ENCODE results near the gene LRRC25.

The LRRC25 gene

GRCh38 chr19:18425515-18426415, 28.3 kb upstream of the LRRC25 start:
- Histone ChIP-seq H3K4me3 (peak overlapping the region; percentile 22; the same call in 1 of the 2 replicates), H3K27ac (peak overlapping the region; percentile 72), H3K9me3 (no peaks in the 10 kb centered on the region), H4K20me1 (peaks cover 75% of the 10 kb centered on the region), H3K27me3 (no peaks in the 10 kb centered on the region), H3K9ac (peak overlapping the region; percentile 70), H3K4me2 (peak overlapping the region; percentile 98), H3K4me1 (peaks cover 94% of the 10 kb centered on the region), H3K36me3 (peaks cover 16% of the 10 kb centered on the region; the same call in 1 of the 2 replicates)
- no peak for TF ChIP-seq Cebpa-rat (IDR thresholded peaks at IDR 0.05)

DNA sequence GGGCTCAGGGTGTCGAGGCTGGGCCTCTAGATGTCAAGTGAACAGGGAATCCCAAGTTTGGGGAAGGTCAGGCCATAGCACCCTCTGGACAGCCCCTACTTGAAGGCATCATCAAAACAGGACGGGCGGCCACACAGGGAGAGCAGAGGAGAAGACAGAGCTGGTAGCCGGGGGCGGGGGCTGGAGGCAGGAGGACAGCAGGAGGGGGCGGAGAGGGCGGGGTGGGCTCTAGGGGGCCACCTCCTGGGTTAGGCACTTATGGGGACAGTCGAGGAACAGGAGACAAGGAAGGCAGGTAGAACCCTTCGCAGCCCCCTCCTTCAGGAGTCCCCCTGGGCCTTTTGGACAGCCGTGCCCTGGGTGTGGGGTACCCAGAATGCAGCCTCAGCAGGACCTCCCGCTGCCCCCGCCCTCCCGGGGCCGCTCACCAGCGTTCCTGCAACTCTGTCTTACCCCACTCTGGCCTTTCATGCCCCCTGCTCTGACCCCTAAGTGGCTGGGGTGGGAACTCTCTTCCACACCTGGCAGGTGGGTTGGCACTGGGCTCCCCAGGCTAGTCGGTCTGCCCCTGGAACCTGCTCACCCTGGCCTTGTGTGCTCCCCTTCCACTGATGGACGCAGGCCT, 27.6 kb upstream of the LRRC25 start:
- no peaks in the 10 kb centered on the region for H3K9me3 ChIP-seq
- no peak for TF ChIP-seq Cebpa-rat (IDR thresholded peaks at IDR 0.05)
- H3K4me1 ChIP-seq = peaks cover 93% of the 10 kb centered on the region
- peak overlapping the region; percentile 70; the same call in 1 of the 2 replicates for H3K9ac ChIP-seq
- peaks cover 80% of the 10 kb centered on the region for H4K20me1 ChIP-seq
- no peak overlapping the region for H3K4me3 ChIP-seq
- peak overlapping the region; percentile 98 for H3K4me2 ChIP-seq
- H3K36me3 ChIP-seq = peaks cover 12% of the 10 kb centered on the region; the same call in 1 of the 2 replicates
- peak overlapping the region; percentile 72; the same call in 1 of the 2 replicates for H3K27ac ChIP-seq
- no peaks in the 10 kb centered on the region for H3K27me3 ChIP-seq

- no peak for TF ChIP-seq Cebpa-rat (IDR thresholded peaks at IDR 0.05)
- H3K9me3 ChIP-seq = no peaks in the 10 kb centered on the region
- peaks cover 12% of the 10 kb centered on the region; the same call in 1 of the 2 replicates for H3K36me3 ChIP-seq
- peak overlapping the region; percentile 62; the same call in 1 of the 2 replicates for H3K9ac ChIP-seq
- 0 out of 2 replicates have a peak overlapping the region, but pooled peaks have one; percentile 20 for H3K4me3 ChIP-seq
- H3K27ac ChIP-seq = peak overlapping the region; percentile 73
- peaks cover 88% of the 10 kb centered on the region for H3K4me1 ChIP-seq
- peak overlapping the region; percentile 98 for H3K4me2 ChIP-seq
- no peaks in the 10 kb centered on the region for H3K27me3 ChIP-seq
- peaks cover 80% of the 10 kb centered on the region for H4K20me1 ChIP-seq
Observed at GRCh38 chr19:18424122-18424889, 26.9 kb upstream of the LRRC25 start.

GRCh38 chr19:18423258-18424020, 26.0 kb upstream of the LRRC25 start:
- H3K4me1 ChIP-seq = peaks cover 90% of the 10 kb centered on the region
- peak overlapping the region; percentile 62 for H3K9ac ChIP-seq
- peaks cover 77% of the 10 kb centered on the region for H4K20me1 ChIP-seq
- H3K27ac ChIP-seq = peak overlapping the region; percentile 73
- TF ChIP-seq Cebpa-rat (IDR thresholded peaks at IDR 0.05) = no peak
- peak overlapping the region; percentile 98 for H3K4me2 ChIP-seq
- no peaks in the 10 kb centered on the region for H3K9me3 ChIP-seq
- H3K27me3 ChIP-seq = no peaks in the 10 kb centered on the region
- H3K4me3 ChIP-seq = 0 out of 2 replicates have a peak overlapping the region, but pooled peaks have one; percentile 20
- H3K36me3 ChIP-seq = peaks cover 12% of the 10 kb centered on the region; the same call in 1 of the 2 replicates

DNA sequence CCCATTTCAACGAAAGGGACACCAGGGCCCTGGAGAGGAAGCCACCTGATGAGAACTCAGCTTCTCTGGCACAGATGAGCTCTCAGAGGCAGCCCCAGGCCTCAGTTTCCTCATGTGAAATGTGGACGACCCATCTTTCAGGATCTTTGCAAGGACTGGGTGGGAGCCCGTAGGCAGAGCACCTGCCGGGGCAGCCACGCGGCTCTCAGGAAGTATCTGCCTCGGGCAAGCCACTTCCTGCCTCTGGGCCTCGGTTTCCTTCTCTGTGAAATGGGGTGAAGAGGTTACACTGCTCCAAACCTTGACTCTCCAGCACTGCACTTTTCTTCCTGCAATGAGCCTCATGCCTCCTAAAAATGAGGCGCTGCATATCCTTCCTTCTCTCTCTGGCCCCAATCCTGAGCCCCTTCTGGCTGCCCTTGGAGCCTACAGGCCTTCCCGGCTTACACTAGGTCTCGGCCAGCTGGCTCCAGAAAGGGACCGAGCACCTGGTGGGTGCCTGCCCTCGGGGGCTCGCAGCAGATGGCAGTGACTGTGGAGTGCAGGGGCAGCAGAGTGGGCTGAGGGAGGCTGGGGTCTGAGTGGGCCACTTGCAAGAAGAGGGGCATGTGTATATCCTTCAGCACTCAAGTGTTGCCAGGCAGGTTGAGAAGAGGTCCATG, 25.2 kb upstream of the LRRC25 start:
- no peaks in the 10 kb centered on the region for H3K9me3 ChIP-seq
- H4K20me1 ChIP-seq = peaks cover 72% of the 10 kb centered on the region
- H3K4me2 ChIP-seq = peak overlapping the region; percentile 98
- no peak for TF ChIP-seq Cebpa-rat (IDR thresholded peaks at IDR 0.05)
- peak overlapping the region; percentile 62; the same call in 1 of the 2 replicates for H3K9ac ChIP-seq
- no peak overlapping the region for H3K4me3 ChIP-seq
- H3K27me3 ChIP-seq = no peaks in the 10 kb centered on the region
- peaks cover 12% of the 10 kb centered on the region; the same call in 1 of the 2 replicates for H3K36me3 ChIP-seq
- peaks cover 90% of the 10 kb centered on the region for H3K4me1 ChIP-seq
- peak overlapping the region; percentile 73 for H3K27ac ChIP-seq

DNA sequence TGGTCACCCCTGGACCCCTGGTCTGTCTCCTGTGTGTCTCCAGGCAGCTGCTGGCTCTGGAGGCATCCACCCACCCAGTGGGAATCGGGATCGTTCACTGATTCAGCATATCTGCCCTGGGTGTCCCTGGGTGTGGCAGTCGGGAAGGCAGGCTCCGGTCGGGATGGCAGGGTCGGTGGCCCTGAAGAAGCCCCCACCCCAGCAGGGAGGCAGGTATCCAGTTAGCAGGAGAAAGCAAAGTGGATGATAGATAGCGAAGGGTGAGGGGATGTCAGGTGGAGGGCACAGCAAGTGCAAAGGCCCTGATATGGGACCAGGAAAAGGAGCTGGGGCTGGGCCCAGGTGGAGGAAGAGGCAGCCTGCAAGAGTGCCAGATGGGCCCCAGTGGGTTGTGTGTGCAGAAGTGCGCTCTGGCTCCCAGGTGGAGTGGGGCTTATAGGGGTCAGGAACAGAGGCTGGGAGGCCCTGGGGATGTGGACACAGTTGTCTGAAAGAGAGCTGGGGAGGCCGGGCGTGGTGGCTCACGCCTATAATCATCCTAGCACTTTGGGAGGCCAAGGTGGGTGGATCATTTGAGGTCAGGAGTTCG, 24.0 kb upstream of the LRRC25 start:
- Histone ChIP-seq H3K4me3 (peak overlapping the region; percentile 92; the same call in 1 of the 2 replicates), H3K9ac (peak overlapping the region; percentile 92), H3K27me3 (no peaks in the 10 kb centered on the region), H3K4me2 (peak overlapping the region; percentile 98), H3K36me3 (0 out of 2 replicates have a peak, but pooled peaks cover 7% of the 10 kb centered on the region), H3K9me3 (no peaks in the 10 kb centered on the region), H3K27ac (peak overlapping the region; percentile 94), H4K20me1 (peaks cover 60% of the 10 kb centered on the region), H3K4me1 (peaks cover 89% of the 10 kb centered on the region)
- TF ChIP-seq Cebpa-rat (IDR thresholded peaks at IDR 0.05) = no peak

DNA sequence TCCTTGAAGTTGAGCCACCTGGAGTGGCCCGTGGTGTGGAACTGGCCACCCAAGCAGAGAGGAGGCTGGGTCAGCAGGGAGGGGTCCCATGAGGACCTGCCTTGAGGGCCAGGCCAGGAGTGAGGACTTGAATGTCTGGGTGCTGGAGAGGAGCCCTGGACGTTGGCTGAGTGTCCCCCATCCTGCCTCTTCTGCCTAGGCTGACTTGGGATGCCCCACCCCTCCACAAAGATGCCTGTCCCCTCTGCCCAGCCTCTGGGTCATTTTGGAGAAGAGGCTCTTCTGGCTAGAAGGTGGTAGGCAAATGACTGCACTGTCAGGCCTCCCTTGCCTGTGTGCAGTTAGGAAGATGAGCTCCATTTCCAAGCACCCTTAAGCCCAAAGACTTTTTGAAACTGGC, 23.5 kb upstream of the LRRC25 start:
- peak overlapping the region; percentile 92 for H3K4me3 ChIP-seq
- TF ChIP-seq Cebpa-rat (IDR thresholded peaks at IDR 0.05) = no peak
- H3K4me2 ChIP-seq = peak overlapping the region; percentile 98
- peak overlapping the region; percentile 92 for H3K9ac ChIP-seq
- H3K36me3 ChIP-seq = 0 out of 2 replicates have a peak, but pooled peaks cover 7% of the 10 kb centered on the region
- peak overlapping the region; percentile 94 for H3K27ac ChIP-seq
- no peaks in the 10 kb centered on the region for H3K9me3 ChIP-seq
- H3K27me3 ChIP-seq = no peaks in the 10 kb centered on the region
- H3K4me1 ChIP-seq = peaks cover 89% of the 10 kb centered on the region
- H4K20me1 ChIP-seq = peaks cover 54% of the 10 kb centered on the region
